Natural killer cell (primary cell): ENCODE results near the gene RASAL1. TPM values are rescaled to one million over a fixed set of nuclear protein-coding genes. Genes with fewer than 3 reads are reported as not detected.

Experiments
- ATAC-seq, 3 donors: fragments of 150-1000 bp in 2 of 3; fragments of 200-7000 bp in 1 of 3; cut with Tn5 transposase; 1 replicate in 1 of 3; 2 replicates in 2 of 3; pipeline ENCODE4 v1.10.0; 2021; ENCODE audit warnings: mild to moderate bottlenecking in 2 of 3, moderate library complexity in 2 of 3
- DNase-seq, 2 donors: peaks; one replicate each; pipeline versions ENCODE4 v3.0.0 to v3.0.0-alpha.2; 2013 to 2021; ENCODE audit warnings: mixed read lengths in 1 of 2
- H3K27ac ChIP-seq: one replicate; pipeline ENCODE4 v1.5.1; 2013; ENCODE audit warnings: mild to moderate bottlenecking, low read length
- H3K27me3 ChIP-seq: one replicate; pipeline ENCODE4 v1.6.1; 2013; ENCODE audit warnings: low read length; ENCODE audit not compliant: control insufficient read depth, insufficient read depth
- H3K36me3 ChIP-seq: one replicate; pipeline ENCODE4 v1.6.1; 2013; ENCODE audit warnings: low read length; ENCODE audit not compliant: control insufficient read depth, insufficient read depth
- H3K4me1 ChIP-seq: one replicate; pipeline ENCODE4 v1.6.1; 2013; ENCODE audit warnings: low read length; ENCODE audit not compliant: control insufficient read depth, insufficient read depth
- H3K4me3 ChIP-seq: one replicate; pipeline ENCODE4 v1.5.1; 2013; ENCODE audit warnings: low read length
- H3K9me3 ChIP-seq: one replicate; pipeline ENCODE4 v1.6.1; 2013; ENCODE audit warnings: low read length; ENCODE audit not compliant: control insufficient read depth, insufficient read depth
- H3K27ac Mint-ChIP-seq, 2 donors: one replicate each; pipeline ENCODE4 v1.8.0; 2022; ENCODE audit warnings: mild to moderate bottlenecking in 2 of 2, mixed read lengths in 2 of 2, moderate library complexity in 1 of 2
- H3K27me3 Mint-ChIP-seq, 2 donors: one replicate each; pipeline ENCODE4 v1.8.0; 2022; ENCODE audit warnings: low read depth in 2 of 2, mixed read lengths in 2 of 2
- H3K36me3 Mint-ChIP-seq: one replicate; pipeline ENCODE4 v1.8.0; 2022; ENCODE audit warnings: mixed read lengths
- H3K4me1 Mint-ChIP-seq, 2 donors: one replicate each; pipeline ENCODE4 v1.8.0; 2022; ENCODE audit warnings: mixed read lengths in 2 of 2
- H3K4me3 Mint-ChIP-seq: one replicate; pipeline ENCODE4 v1.8.0; 2022; ENCODE audit warnings: mild to moderate bottlenecking, moderate library complexity, mixed read lengths
- H3K9me3 Mint-ChIP-seq, 2 donors: one replicate each; pipeline ENCODE4 v1.8.0; 2022; ENCODE audit warnings: mixed read lengths in 2 of 2
- WGBS: methylation state at CpG from one replicate; pipeline ENCODE4 v1.1.7; 2013; ENCODE audit warnings: missing lambda C conversion rate; ENCODE audit not compliant: insufficient coverage; 5-methylcytosine and 5-hydroxymethylcytosine counted together
- intact Hi-C: fragments of 100-400 bp; cut with micrococcal nuclease; formaldehyde crosslinking; loops from one replicate; pipeline ENCODE4 v1.14.2; 2022
- total RNA-seq, 4 donors: library from RNA; stranded (reverse); fragments of 120-200 nt in 1 of 4; gene quantifications; one replicate each; pipeline versions ENCODE4 v1.2.3 to v1.2.4, GENCODE V29; 2013 to 2022
- TF ChIP-seq, protein P1 (sequence below): fragments of 200-600 bp; IDR thresholded peaks from one replicate; pipeline ENCODE4 v1.8.0; 2022; ENCODE audit warnings: antibody characterized with exemption

Gene RASAL1
- total RNA-seq, 3 donors from 2014 or later (not counting 1 experiment from before 2014, with no cell fraction given): not detected

DNA sequence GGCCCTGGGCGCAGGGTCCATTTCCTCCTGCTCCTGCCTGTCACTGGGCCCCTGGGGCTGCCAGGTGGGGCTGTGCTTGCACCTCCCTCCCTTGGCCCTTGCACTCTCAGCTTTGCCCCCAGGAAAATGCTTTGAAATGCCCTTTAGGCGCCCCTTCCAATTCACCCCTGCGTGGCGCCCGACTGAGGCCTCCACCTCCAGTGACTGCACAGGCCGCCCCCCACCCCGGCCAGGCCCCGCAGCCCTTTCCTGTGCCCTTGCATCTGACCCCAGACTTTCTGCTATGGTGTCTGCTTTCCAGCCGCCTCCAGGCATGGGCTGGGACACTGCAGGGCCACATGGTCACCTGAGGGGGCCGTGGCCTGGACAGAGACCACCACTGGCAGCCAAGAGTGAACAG is 32.3 kb upstream of the RASAL1 start:
- H3K27me3 Mint-ChIP-seq: no peaks in the 10 kb centered on the region
- Histone ChIP-seq H3K4me3 (no peak overlapping the region), H3K27ac (no peak overlapping the region), H3K27me3 (no peaks in the 10 kb centered on the region), H3K4me1 (no peaks in the 10 kb centered on the region), H3K36me3 (peaks cover 86% of the 10 kb centered on the region), H3K9me3 (no peaks in the 10 kb centered on the region)
- intact Hi-C loops: no loop called here
- DNase-seq (no peak), ATAC-seq (no peak)
- peaks cover 0 to 4% of the 10 kb centered on the region in 2 donors for H3K4me1 Mint-ChIP-seq
- H3K9me3 Mint-ChIP-seq: no peaks in the 10 kb centered on the region
- no peak overlapping the region for H3K27ac Mint-ChIP-seq
- no peak overlapping the region for H3K4me3 Mint-ChIP-seq
- peaks cover 19% of the 10 kb centered on the region for H3K36me3 Mint-ChIP-seq
- 96% methylated on average over 10 of the region's 10 CpGs for WGBS
- TF ChIP-seq, protein P1, sequence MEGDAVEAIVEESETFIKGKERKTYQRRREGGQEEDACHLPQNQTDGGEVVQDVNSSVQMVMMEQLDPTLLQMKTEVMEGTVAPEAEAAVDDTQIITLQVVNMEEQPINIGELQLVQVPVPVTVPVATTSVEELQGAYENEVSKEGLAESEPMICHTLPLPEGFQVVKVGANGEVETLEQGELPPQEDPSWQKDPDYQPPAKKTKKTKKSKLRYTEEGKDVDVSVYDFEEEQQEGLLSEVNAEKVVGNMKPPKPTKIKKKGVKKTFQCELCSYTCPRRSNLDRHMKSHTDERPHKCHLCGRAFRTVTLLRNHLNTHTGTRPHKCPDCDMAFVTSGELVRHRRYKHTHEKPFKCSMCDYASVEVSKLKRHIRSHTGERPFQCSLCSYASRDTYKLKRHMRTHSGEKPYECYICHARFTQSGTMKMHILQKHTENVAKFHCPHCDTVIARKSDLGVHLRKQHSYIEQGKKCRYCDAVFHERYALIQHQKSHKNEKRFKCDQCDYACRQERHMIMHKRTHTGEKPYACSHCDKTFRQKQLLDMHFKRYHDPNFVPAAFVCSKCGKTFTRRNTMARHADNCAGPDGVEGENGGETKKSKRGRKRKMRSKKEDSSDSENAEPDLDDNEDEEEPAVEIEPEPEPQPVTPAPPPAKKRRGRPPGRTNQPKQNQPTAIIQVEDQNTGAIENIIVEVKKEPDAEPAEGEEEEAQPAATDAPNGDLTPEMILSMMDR: no peak

DNA sequence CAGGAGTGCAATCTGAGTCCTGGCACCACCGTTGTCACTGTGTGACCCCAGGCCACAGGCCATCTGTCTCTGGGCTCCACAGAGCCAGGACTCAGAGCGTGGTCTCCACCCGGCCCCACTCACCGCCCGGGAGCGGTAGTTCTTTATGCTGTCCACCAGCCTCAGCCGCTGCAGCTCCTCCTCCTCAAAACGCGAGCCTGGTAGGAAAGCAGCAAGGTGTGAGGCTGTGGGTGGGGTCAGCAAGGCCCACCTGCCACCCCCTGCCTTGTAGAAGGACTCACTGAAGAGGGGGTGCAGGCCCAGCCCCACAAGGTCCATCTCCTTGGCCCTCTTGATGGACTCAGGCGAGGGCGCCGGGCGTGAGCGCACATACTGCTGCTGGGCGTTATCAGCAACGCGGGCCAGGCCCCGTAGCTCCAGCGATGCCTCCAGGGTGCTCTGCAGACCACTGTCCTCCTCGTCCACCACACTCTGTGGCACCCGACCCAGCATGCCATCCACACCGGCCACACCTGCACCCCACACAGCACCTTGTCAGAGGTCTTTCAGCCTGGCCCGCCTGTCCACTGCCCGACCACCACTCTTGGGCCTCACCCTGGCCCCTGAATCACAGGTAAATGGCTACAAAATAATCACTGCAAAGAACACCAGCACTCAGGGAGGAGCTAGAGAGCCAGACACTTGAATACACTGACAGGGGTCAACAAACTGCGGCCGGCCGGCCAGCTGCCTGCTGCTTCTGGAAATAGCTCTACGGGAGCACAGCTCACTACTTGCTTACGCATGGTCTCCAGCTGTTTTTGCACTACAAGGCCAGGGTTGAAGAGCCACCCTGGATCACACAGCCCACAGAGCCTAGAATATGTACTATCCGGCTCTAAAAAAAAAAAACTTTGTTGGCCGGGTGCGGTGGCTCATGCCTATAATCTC is 30.2 kb upstream of the RASAL1 start:
- H3K4me1 Mint-ChIP-seq: peaks cover 0 to under 1% of the 10 kb centered on the region in 2 donors
- WGBS: 98% methylated on average over 32 of the region's 32 CpGs
- Histone ChIP-seq H3K9me3 (no peaks in the 10 kb centered on the region), H3K4me3 (no peak overlapping the region), H3K27ac (no peak overlapping the region), H3K4me1 (no peaks in the 10 kb centered on the region), H3K27me3 (no peaks in the 10 kb centered on the region), H3K36me3 (peaks cover 82% of the 10 kb centered on the region)
- no peak for DNase-seq
- no peak overlapping the region for H3K4me3 Mint-ChIP-seq
- H3K27me3 Mint-ChIP-seq: no peaks in the 10 kb centered on the region
- no peaks in the 10 kb centered on the region for H3K9me3 Mint-ChIP-seq
- peaks cover 9% of the 10 kb centered on the region for H3K36me3 Mint-ChIP-seq
- H3K27ac Mint-ChIP-seq: no peak overlapping the region
- intact Hi-C loops: no loop called here
- no peak for ATAC-seq
- TF ChIP-seq, protein P1: no peak

DNA sequence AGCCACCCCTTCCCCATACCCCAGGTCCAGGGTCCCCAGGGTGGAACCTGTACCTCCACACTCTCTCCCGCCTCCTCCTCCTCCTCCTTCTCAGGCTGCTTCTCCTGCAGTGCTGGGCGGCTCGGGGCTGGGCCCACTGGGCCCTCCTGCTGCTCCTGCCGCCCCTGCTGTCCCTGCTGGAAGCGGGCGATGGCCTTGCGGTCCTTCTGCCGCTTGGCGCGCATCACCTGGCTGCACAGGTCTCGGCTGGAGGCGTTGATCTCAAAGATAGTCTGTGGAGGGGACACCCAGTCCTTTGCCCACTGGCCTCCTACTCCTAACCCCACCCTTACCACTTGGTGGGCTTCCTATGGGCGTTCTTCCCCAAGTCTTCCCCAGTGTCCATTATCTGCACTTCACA is 28.5 kb upstream of the RASAL1 start:
- no peaks in the 10 kb centered on the region for H3K36me3 Mint-ChIP-seq
- no peak overlapping the region for H3K27ac Mint-ChIP-seq
- no peak overlapping the region for H3K4me3 Mint-ChIP-seq
- 95% methylated on average over 13 of the region's 13 CpGs for WGBS
- no peaks in the 10 kb centered on the region for H3K9me3 ChIP-seq
- H3K4me3 ChIP-seq: no peak overlapping the region
- no peaks in the 10 kb centered on the region for H3K4me1 ChIP-seq
- no peaks in the 10 kb centered on the region for H3K27me3 Mint-ChIP-seq
- no peak overlapping the region for H3K27ac ChIP-seq
- ATAC-seq (no peak), DNase-seq (no peak)
- no peaks in the 10 kb centered on the region for H3K9me3 Mint-ChIP-seq
- TF ChIP-seq, protein P1: no peak
- H3K4me1 Mint-ChIP-seq: no peaks in the 10 kb centered on the region
- peaks cover 84% of the 10 kb centered on the region for H3K36me3 ChIP-seq
- no peaks in the 10 kb centered on the region for H3K27me3 ChIP-seq
- intact Hi-C loops: no loop called here
